ENCODE results near the gene DND1.
"Not testable (repeated sequence)": the region's sequence is repeated elsewhere in the genome, so short reads cannot be mapped to it uniquely, and the experiment has no call there.

DND1 gene

GRCh38 chr5:140690941-140691924 lies 17.9 kb upstream of the DND1 start, which contains the start of the genes HARS1 and HARS2:
TSS of gene HARS1 (minus strand) at chr5:140691370. CDS start at chr5:140691304, 66 bp downstream.
TSS of gene HARS2 (plus strand) at chr5:140691455. CDS start at chr5:140691649, 194 bp downstream.
- peak; percentile 98 for ATAC-seq (replicated peaks)
- H3K36me3 Mint-ChIP-seq: peaks cover 13 to 32% of the 10 kb centered on the region in 2 donors

GRCh38 chr5:140690376-140690932 lies 17.1 kb upstream of the DND1 start:
- H3K36me3 Mint-ChIP-seq: peaks cover 10 to 24% of the 10 kb centered on the region in 2 donors
- no peaks in the 10 kb centered on the region for H3K9me3 Mint-ChIP-seq
- no peaks in the 10 kb centered on the region for H3K27me3 Mint-ChIP-seq
- peak overlapping the region; percentile 97 for H3K27ac Mint-ChIP-seq
- ATAC-seq (replicated peaks) (peak in 1 of 2 donors; percentile 3), DNase-seq (no peak)
- H3K4me3 Mint-ChIP-seq: peak overlapping the region; percentile 94 to 100
- H3K4me1 Mint-ChIP-seq: peaks cover 15 to 17% of the 10 kb centered on the region in 2 donors

More at GRCh38 chr5:140690941-140691924, 17.9 kb upstream of the DND1 start, which contains the start of the genes HARS1 and HARS2:
- peaks cover 15 to 17% of the 10 kb centered on the region in 2 donors for H3K4me1 Mint-ChIP-seq
- H3K27me3 Mint-ChIP-seq: no peaks in the 10 kb centered on the region
- no peaks in the 10 kb centered on the region for H3K9me3 Mint-ChIP-seq
- H3K27ac Mint-ChIP-seq: peak within 1 kb of the TSS; percentile 97
- peak; percentile 87 for DNase-seq
- peak within 1 kb of the TSS; percentile 94 to 100 for H3K4me3 Mint-ChIP-seq

GRCh38 chr5:140678993-140679392 lies 5.6 kb upstream of the DND1 start:
- Mint-ChIP-seq H3K9me3 (no peaks in the 10 kb centered on the region), H3K27me3 (no peaks in the 10 kb centered on the region), H3K4me3 (no peak overlapping the region), H3K4me1 (peaks cover 6 to 9% of the 10 kb centered on the region in 2 donors), H3K36me3 (peaks cover 38 to 73% of the 10 kb centered on the region in 2 donors), H3K27ac (peak overlapping the region; percentile 31)
- DNase-seq (no peak), ATAC-seq (replicated peaks) (no peak)

- H3K9me3 Mint-ChIP-seq: no peaks in the 10 kb centered on the region
- ATAC-seq (replicated peaks): no peak
- no peak for DNase-seq
- H3K4me3 Mint-ChIP-seq: no peak overlapping the region
- peaks cover 40 to 76% of the 10 kb centered on the region in 2 donors for H3K36me3 Mint-ChIP-seq
- H3K27ac Mint-ChIP-seq: no peak overlapping the region
- peaks cover 6 to 7% of the 10 kb centered on the region in 2 donors for H3K4me1 Mint-ChIP-seq
- no peaks in the 10 kb centered on the region for H3K27me3 Mint-ChIP-seq
Measured at GRCh38 chr5:140677947-140678346, 4.6 kb upstream of the DND1 start.

GRCh38 chr5:140674629-140675028 lies 1.3 kb upstream of the DND1 start:
- no peaks in the 10 kb centered on the region for H3K27me3 Mint-ChIP-seq
- H3K4me3 Mint-ChIP-seq: peak overlapping the region in 1 of 2 donors; percentile 2
- H3K36me3 Mint-ChIP-seq: peaks cover 41 to 76% of the 10 kb centered on the region in 2 donors
- ATAC-seq (replicated peaks) (no peak), DNase-seq (no peak)
- no peaks in the 10 kb centered on the region for H3K9me3 Mint-ChIP-seq
- peaks cover 6 to 7% of the 10 kb centered on the region in 2 donors for H3K4me1 Mint-ChIP-seq
- H3K27ac Mint-ChIP-seq: peak overlapping the region; percentile 33

GRCh38 chr5:140674211-140674610 lies 835 bp upstream of the DND1 start:
- no peaks in the 10 kb centered on the region for H3K9me3 Mint-ChIP-seq
- peaks cover 43 to 75% of the 10 kb centered on the region in 2 donors for H3K36me3 Mint-ChIP-seq

GRCh38 chr5:140672455-140673186 lies 755 bp downstream of the DND1 start:
- Mint-ChIP-seq H3K27me3 (no peaks in the 10 kb centered on the region), H3K9me3 (no peaks in the 10 kb centered on the region), H3K36me3 (peaks cover 49 to 76% of the 10 kb centered on the region in 2 donors), H3K4me3 (no peak overlapping the region), H3K27ac (no peak overlapping the region), H3K4me1 (peaks cover 3 to 11% of the 10 kb centered on the region in 2 donors)
- ATAC-seq (replicated peaks) (peak in 1 of 2 donors; percentile 10), DNase-seq (no peak)

More at GRCh38 chr5:140674211-140674610, 835 bp upstream of the DND1 start:
- ATAC-seq (replicated peaks): no peak
- Mint-ChIP-seq H3K4me1 (peaks cover 6 to 7% of the 10 kb centered on the region in 2 donors), H3K27ac (peak overlapping the region; percentile 56), H3K27me3 (no peaks in the 10 kb centered on the region), H3K4me3 (no peak overlapping the region)
- DNase-seq: no peak

- no peaks in the 10 kb centered on the region for H3K27me3 Mint-ChIP-seq
- peak overlapping the region; percentile 7 for H3K27ac Mint-ChIP-seq
- peaks cover 49 to 74% of the 10 kb centered on the region in 2 donors for H3K36me3 Mint-ChIP-seq
- H3K9me3 Mint-ChIP-seq: no peaks in the 10 kb centered on the region
- ATAC-seq (replicated peaks) (no peak), DNase-seq (no peak)
- no peak overlapping the region for H3K4me3 Mint-ChIP-seq
- peaks cover 13 to 16% of the 10 kb centered on the region in 2 donors for H3K4me1 Mint-ChIP-seq
Measured at GRCh38 chr5:140671472-140672125, 1.8 kb downstream of the DND1 start.

- H3K36me3 Mint-ChIP-seq: peaks cover 51 to 76% of the 10 kb centered on the region in 2 donors
- H3K4me3 Mint-ChIP-seq: not testable (repeated sequence)
Measured at GRCh38 chr5:140671035-140671434, 2.3 kb downstream of the DND1 start.

GRCh38 chr5:140664359-140665119 lies 8.8 kb downstream of the DND1 start, which contains the start of gene WDR55:
TSS of gene WDR55 (plus strand) at chr5:140664904. CDS start at chr5:140664913, 9 bp downstream.
- Mint-ChIP-seq H3K4me1 (peaks cover 25 to 41% of the 10 kb centered on the region in 2 donors), H3K36me3 (peaks cover 52 to 79% of the 10 kb centered on the region in 2 donors), H3K4me3 (peak within 1 kb of the TSS; percentile 96 to 100), H3K27me3 (no peaks in the 10 kb centered on the region), H3K27ac (peak within 1 kb of the TSS; percentile 97), H3K9me3 (no peaks in the 10 kb centered on the region)
- DNase-seq (peak; percentile 92), ATAC-seq (replicated peaks) (peak; percentile 96 to 97)

More at GRCh38 chr5:140671035-140671434, 2.3 kb downstream of the DND1 start:
- DNase-seq; H3K27ac Mint-ChIP-seq; H3K27me3 Mint-ChIP-seq; ATAC-seq (replicated peaks); H3K9me3 Mint-ChIP-seq: not testable (repeated sequence)
- H3K4me1 Mint-ChIP-seq: peaks cover 19 to 20% of the 10 kb centered on the region in 2 donors

GRCh38 chr5:140664030-140664358 lies 9.4 kb downstream of the DND1 start:
- ATAC-seq (replicated peaks) (no peak), DNase-seq (no peak)
- H3K9me3 Mint-ChIP-seq: no peaks in the 10 kb centered on the region
- peaks cover 25 to 42% of the 10 kb centered on the region in 2 donors for H3K4me1 Mint-ChIP-seq
- peak overlapping the region; percentile 97 for H3K27ac Mint-ChIP-seq
- H3K27me3 Mint-ChIP-seq: no peaks in the 10 kb centered on the region
- peaks cover 53 to 78% of the 10 kb centered on the region in 2 donors for H3K36me3 Mint-ChIP-seq
- H3K4me3 Mint-ChIP-seq: peak overlapping the region; percentile 96 to 100

- ATAC-seq (replicated peaks); H3K9me3 Mint-ChIP-seq; H3K4me3 Mint-ChIP-seq; DNase-seq; H3K27ac Mint-ChIP-seq; H3K27me3 Mint-ChIP-seq: not testable (repeated sequence)
- H3K36me3 Mint-ChIP-seq: peaks cover 47 to 70% of the 10 kb centered on the region in 2 donors
- peaks cover 7 to 24% of the 10 kb centered on the region in 2 donors for H3K4me1 Mint-ChIP-seq
Measured at GRCh38 chr5:140660371-140660770, 13.0 kb downstream of the DND1 start.

GRCh38 chr5:140658870-140659269 lies 14.5 kb downstream of the DND1 start:
- peaks cover 46 to 73% of the 10 kb centered on the region in 2 donors for H3K36me3 Mint-ChIP-seq
- no peaks in the 10 kb centered on the region for H3K27me3 Mint-ChIP-seq
- ATAC-seq (replicated peaks) (no peak), DNase-seq (no peak)
- peaks cover 6 to 16% of the 10 kb centered on the region in 2 donors for H3K4me1 Mint-ChIP-seq
- H3K9me3 Mint-ChIP-seq: no peaks in the 10 kb centered on the region
- no peak overlapping the region for H3K4me3 Mint-ChIP-seq
- H3K27ac Mint-ChIP-seq: peak overlapping the region; percentile 14
